Smooth muscle cell (in vitro differentiated cells): Measurements from ENCODE around the gene PTBP2. TPM values are rescaled to one million over a fixed set of nuclear protein-coding genes. Genes with fewer than 3 reads are reported as not detected.

ENCODE experiments used
- DNase-seq: peaks from one replicate; lab custom pipeline; 2025; ENCODE audit not compliant: unreplicated experiment; lab: John Stamatoyannopoulos, UW
- H2AFZ ChIP-seq: fragments of 200-600 bp; sonication (generic); 2 replicates; pipeline ENCODE4 v1.6.0; 2016; ENCODE audit warnings: antibody characterized with exemption, low read depth, mild to moderate bottlenecking
- H3F3A ChIP-seq: fragments of 200-600 bp; sonication (generic); 2 replicates; pipeline ENCODE4 v1.6.0; 2017; ENCODE audit warnings: antibody characterized with exemption, low read depth
- H3K27ac ChIP-seq: fragments of 200-600 bp; sonication (generic); 2 replicates; pipeline ENCODE4 v1.5.1; 2016; ENCODE audit warnings: low read depth, mild to moderate bottlenecking
- H3K27me3 ChIP-seq: fragments of 200-600 bp; sonication (generic); 2 replicates; pipeline ENCODE4 v1.6.1; 2016; ENCODE audit warnings: low read depth, mild to moderate bottlenecking
- H3K36me3 ChIP-seq: fragments of 200-600 bp; sonication (generic); 2 replicates; pipeline ENCODE4 v1.5.1; 2016; ENCODE audit warnings: low read depth
- H3K4me1 ChIP-seq: fragments of 200-600 bp; sonication (generic); 2 replicates; pipeline ENCODE4 v1.5.1; 2016; ENCODE audit warnings: low read depth
- H3K4me2 ChIP-seq: fragments of 200-600 bp; sonication (generic); 2 replicates; pipeline ENCODE4 v1.6.0; 2016; ENCODE audit warnings: mild to moderate bottlenecking
- H3K4me3 ChIP-seq: fragments of 200-600 bp; sonication (generic); 2 replicates; pipeline ENCODE4 v1.5.1; 2016; ENCODE audit warnings: mild to moderate bottlenecking
- H3K79me2 ChIP-seq: fragments of 200-600 bp; sonication (generic); 2 replicates; pipeline ENCODE4 v1.6.0; 2016; ENCODE audit warnings: low read depth, mild to moderate bottlenecking
- H3K9ac ChIP-seq: fragments of 200-600 bp; sonication (generic); 2 replicates; pipeline ENCODE4 v1.6.0; 2016; ENCODE audit warnings: low read depth
- H3K9me3 ChIP-seq: fragments of 200-600 bp; sonication (generic); replicated peaks from 2 replicates; pipeline ENCODE4 v1.5.1; 2016; ENCODE audit warnings: low read depth
- H4K20me1 ChIP-seq: fragments of 200-600 bp; sonication (generic); 2 replicates; pipeline ENCODE4 v1.6.0; 2016; ENCODE audit warnings: low read depth
- CTCF ChIP-seq: fragments of 200-600 bp; sonication (generic); IDR thresholded peaks from 2 replicates; pipeline ENCODE4 v1.5.1; 2017; ENCODE audit warnings: borderline replicate concordance, mild to moderate bottlenecking, antibody characterized with exemption; ENCODE audit not compliant: insufficient read depth, poor library complexity, severe bottlenecking
- WGBS: methylation state at CpG from one replicate; pipeline ENCODE4 v1.1.7; 2016; ENCODE audit warnings: low lambda C conversion rate; 5-methylcytosine and 5-hydroxymethylcytosine counted together
- polyA plus RNA-seq: library from polyadenylated mRNA; unstranded; fragments of >200 nt; fragmentation: Nextera tagmentation; extraction: Ambion mirVana; gene quantifications from 2 replicates; pipeline ENCODE4 v1.2.1, GENCODE V29; 2016
- total RNA-seq: library from RNA; depleted of rRNA; stranded (reverse); fragments of >200 nt; gene quantifications from 2 replicates; pipeline ENCODE4 v1.2.3, GENCODE V29; 2014

Gene PTBP2
- total and polyA plus RNA-seq, 2 experiments from 2014 or later: 3.3 to 69.7 TPM

DNA sequence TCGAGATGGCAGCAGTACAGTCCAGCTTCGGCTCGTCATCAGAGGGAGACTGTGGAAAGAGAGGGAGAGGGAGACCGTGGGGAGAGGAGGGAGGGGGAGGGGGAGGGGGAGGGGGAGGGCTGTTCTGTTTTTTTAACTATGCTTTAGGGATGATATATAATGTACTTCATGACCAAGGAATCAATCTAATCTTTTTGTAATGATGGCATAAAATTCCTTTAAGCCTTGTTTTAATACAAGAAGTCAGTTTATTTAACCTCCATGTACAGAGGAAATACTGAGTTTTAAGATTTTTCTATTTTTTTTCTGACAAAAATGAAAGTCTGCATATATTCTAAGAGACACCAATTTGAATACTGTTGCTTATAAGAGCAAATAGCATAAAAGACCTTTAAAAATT, 41.9 kb downstream of the PTBP2 start:
- no peak overlapping the region for H2AFZ ChIP-seq

DNA sequence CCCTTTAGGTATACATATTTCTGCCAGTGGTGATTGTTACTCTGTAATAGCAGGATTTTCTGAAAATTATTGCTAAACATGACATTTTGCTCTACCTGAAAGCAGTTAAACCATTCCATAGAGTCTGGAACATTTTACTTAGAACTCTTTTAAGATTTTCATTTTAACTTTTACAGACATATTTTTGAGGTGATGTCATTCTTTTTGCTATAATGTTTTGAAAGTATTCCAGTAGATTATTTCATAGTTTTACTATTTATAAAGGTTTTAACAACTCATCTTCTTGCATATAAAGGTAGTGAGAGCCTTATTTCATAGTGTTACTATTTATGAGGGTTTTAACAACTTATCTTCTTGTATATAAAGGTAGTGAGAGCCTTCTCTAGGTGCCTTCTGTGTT, 42.9 kb downstream of the PTBP2 start:
- Histone ChIP-seq H2AFZ (no peak overlapping the region), H3K9ac (peak overlapping the region; percentile 4), H3K4me2 (no peak overlapping the region), H3K4me3 (no peak overlapping the region), H3K36me3 (peaks cover 7% of the 10 kb centered on the region), H3K4me1 (no peaks in the 10 kb centered on the region), H3F3A (no peaks in the 10 kb centered on the region), H4K20me1 (peaks cover 50% of the 10 kb centered on the region), H3K79me2 (peaks cover 52% of the 10 kb centered on the region), H3K27ac (peak overlapping the region; percentile 61), H3K9me3 (no peaks in the 10 kb centered on the region), H3K27me3 (no peaks in the 10 kb centered on the region)
- no peak for TF ChIP-seq CTCF
- no peak for DNase-seq

More for the DNA sequence above, 41.9 kb downstream of the PTBP2 start:
- Histone ChIP-seq H3K9ac (no peak overlapping the region), H3K4me3 (no peak overlapping the region), H3K27me3 (no peaks in the 10 kb centered on the region), H3F3A (no peaks in the 10 kb centered on the region), H3K36me3 (peaks cover 15% of the 10 kb centered on the region), H3K27ac (peak overlapping the region; percentile 61), H3K4me2 (no peak overlapping the region), H3K9me3 (no peaks in the 10 kb centered on the region), H4K20me1 (peaks cover 45% of the 10 kb centered on the region), H3K79me2 (peaks cover 60% of the 10 kb centered on the region), H3K4me1 (no peaks in the 10 kb centered on the region)
- no peak for TF ChIP-seq CTCF
- DNase-seq: no peak
- no CpG with 5 or more reads among the region's 4 CpGs for WGBS

DNA sequence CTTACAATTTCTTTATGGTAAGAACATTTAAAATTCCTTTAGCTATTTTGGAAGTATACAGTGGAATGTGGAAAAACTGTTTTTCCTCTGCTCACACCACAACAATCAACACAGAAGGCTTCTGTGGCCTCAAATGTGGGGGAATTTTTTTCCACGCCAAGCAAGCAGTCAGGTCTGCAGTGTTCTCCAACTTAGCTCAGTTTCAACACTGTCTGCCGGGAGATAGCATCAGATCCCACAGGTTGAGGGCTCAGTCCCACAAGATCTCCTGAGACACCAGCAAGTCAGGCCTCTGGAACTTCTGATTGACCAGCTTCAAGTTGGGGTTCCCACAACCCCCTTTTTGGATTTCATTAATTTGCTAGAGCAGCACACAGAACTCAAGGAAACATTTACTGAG, 50.3 kb downstream of the PTBP2 start:
- no peak overlapping the region for H3K9ac ChIP-seq
- no peak overlapping the region for H3K4me2 ChIP-seq
- H3K36me3 ChIP-seq: peaks cover 5% of the 10 kb centered on the region
- no peak for DNase-seq
- H2AFZ ChIP-seq: no peak overlapping the region
- H3K4me3 ChIP-seq: no peak overlapping the region
- H3K27ac ChIP-seq: no peak overlapping the region
- H3K4me1 ChIP-seq: no peaks in the 10 kb centered on the region
- 77% methylated on average over 2 of the region's 2 CpGs for WGBS
- no peaks in the 10 kb centered on the region for H3K27me3 ChIP-seq
- H4K20me1 ChIP-seq: peaks cover 46% of the 10 kb centered on the region
- no peak for TF ChIP-seq CTCF
- peaks cover 33% of the 10 kb centered on the region for H3K79me2 ChIP-seq
- no peaks in the 10 kb centered on the region for H3F3A ChIP-seq
- H3K9me3 ChIP-seq: no peaks in the 10 kb centered on the region

- DNase-seq: no peak
- WGBS: 95% methylated on average over 1 of the region's 1 CpG
- Histone ChIP-seq H4K20me1 (peaks cover 42% of the 10 kb centered on the region), H3K79me2 (peaks cover 29% of the 10 kb centered on the region), H3F3A (no peaks in the 10 kb centered on the region), H3K4me3 (no peak overlapping the region), H3K4me2 (no peak overlapping the region), H3K9ac (no peak overlapping the region), H3K9me3 (no peaks in the 10 kb centered on the region), H3K27ac (no peak overlapping the region), H2AFZ (no peak overlapping the region), H3K4me1 (no peaks in the 10 kb centered on the region), H3K27me3 (no peaks in the 10 kb centered on the region), H3K36me3 (peaks cover 5% of the 10 kb centered on the region)
- TF ChIP-seq CTCF: no peak
These were observed 50.8 kb downstream of the PTBP2 start for GRCh38 chr1:96772349-96772748.
